Right atrium auricular region (tissue), 2 donors: ENCODE results near the gene ABHD16A. TPM values are rescaled to one million over a fixed set of nuclear protein-coding genes. Genes with fewer than 3 reads are reported as not detected.

ENCODE experiments used
- DNase-seq: peaks from one replicate; pipeline ENCODE4 v3.0.0-alpha.2; 2019; ENCODE audit warnings: low spot score
- H3K27ac ChIP-seq, 2 donors: fragments of 200-600 bp; sonication (generic); 1 replicate in 1 of 2; 2 replicates in 1 of 2; pipeline ENCODE4 v1.5.1; 2016 to 2019
- H3K27me3 ChIP-seq, 2 donors: fragments of 200-600 bp; sonication (generic); one replicate each; pipeline versions ENCODE4 v1.5.1 to v1.6.0; 2017 to 2019
- H3K36me3 ChIP-seq: fragments of 200-600 bp; sonication (generic); one replicate; pipeline ENCODE4 v1.5.1; 2016
- H3K4me1 ChIP-seq, 2 donors: fragments of 200-600 bp; sonication (generic); one replicate each; pipeline versions ENCODE4 v1.5.1 to v1.6.0; 2017 to 2019
- H3K4me3 ChIP-seq, 2 donors: fragments of 200-600 bp; sonication (generic); 1 replicate in 1 of 2; 2 replicates in 1 of 2; pipeline ENCODE4 v1.5.1; 2017 to 2019; ENCODE audit warnings: mild to moderate bottlenecking in 1 of 2, moderate library complexity in 1 of 2
- H3K9me3 ChIP-seq, 2 donors: fragments of 200-600 bp; sonication (generic); one replicate each; pipeline ENCODE4 v1.5.1; 2019
- total RNA-seq, 2 donors: library from RNA; depleted of rRNA; stranded (reverse); fragments of >200 nt; gene quantifications; one replicate each; pipeline ENCODE4 v1.1.0, GENCODE V29; 2016
- TF ChIP-seq, protein P1 (sequence below), 2 donors: fragments of 200-600 bp; sonication (generic); IDR thresholded peaks; one replicate each; pipeline ENCODE4 v1.5.1; 2019; ENCODE audit warnings: antibody characterized with exemption in 2 of 2

Gene ABHD16A
- total RNA-seq, 2 donors from 2014 or later = 22.7 to 29.4 TPM

DNA sequence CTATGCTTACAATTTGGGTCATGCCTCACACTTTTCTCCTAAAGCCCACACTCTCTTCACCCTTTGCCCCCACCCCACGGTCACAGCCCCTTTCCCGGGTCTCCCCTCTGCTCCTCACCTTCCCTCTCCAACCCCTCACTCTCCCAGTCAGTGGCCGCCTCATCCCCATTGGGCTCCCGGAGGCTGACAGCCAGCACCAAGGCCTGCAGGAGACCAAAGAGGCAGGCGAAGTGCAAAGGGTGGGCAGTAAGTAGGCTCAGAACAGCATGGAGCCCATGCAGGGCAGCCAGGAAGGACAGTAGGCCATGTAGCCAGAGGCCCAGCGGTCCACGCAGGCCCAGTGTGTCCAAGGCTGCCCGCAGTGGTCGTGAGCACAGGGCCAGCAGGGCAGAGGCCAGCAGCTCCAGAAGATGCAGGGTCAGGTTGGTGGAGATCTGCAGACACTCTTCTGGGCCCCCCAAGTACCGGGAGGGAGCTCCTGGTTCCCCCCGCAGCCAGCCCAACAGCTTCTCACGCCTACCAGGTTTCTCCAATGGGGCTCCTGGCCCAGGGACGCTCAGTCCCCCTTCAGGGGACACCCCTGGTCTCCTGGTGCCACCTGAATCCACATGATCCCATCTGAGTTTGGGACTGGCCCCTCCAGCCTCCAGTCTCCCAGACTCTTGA lies 44.0 kb downstream of the ABHD16A start:
- TF ChIP-seq, protein P1, sequence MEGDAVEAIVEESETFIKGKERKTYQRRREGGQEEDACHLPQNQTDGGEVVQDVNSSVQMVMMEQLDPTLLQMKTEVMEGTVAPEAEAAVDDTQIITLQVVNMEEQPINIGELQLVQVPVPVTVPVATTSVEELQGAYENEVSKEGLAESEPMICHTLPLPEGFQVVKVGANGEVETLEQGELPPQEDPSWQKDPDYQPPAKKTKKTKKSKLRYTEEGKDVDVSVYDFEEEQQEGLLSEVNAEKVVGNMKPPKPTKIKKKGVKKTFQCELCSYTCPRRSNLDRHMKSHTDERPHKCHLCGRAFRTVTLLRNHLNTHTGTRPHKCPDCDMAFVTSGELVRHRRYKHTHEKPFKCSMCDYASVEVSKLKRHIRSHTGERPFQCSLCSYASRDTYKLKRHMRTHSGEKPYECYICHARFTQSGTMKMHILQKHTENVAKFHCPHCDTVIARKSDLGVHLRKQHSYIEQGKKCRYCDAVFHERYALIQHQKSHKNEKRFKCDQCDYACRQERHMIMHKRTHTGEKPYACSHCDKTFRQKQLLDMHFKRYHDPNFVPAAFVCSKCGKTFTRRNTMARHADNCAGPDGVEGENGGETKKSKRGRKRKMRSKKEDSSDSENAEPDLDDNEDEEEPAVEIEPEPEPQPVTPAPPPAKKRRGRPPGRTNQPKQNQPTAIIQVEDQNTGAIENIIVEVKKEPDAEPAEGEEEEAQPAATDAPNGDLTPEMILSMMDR (IDR thresholded peaks at IDR 0.05) = no peak
- no peak for DNase-seq
- Histone ChIP-seq H3K27ac (peak overlapping the region; percentile 81 to 89), H3K27me3 (no peaks in the 10 kb centered on the region), H3K4me1 (peaks cover 0 to 50% of the 10 kb centered on the region in 2 donors), H3K9me3 (no peaks in the 10 kb centered on the region), H3K36me3 (peaks cover 21% of the 10 kb centered on the region), H3K4me3 (peak overlapping the region; percentile 71 to 83)

DNA sequence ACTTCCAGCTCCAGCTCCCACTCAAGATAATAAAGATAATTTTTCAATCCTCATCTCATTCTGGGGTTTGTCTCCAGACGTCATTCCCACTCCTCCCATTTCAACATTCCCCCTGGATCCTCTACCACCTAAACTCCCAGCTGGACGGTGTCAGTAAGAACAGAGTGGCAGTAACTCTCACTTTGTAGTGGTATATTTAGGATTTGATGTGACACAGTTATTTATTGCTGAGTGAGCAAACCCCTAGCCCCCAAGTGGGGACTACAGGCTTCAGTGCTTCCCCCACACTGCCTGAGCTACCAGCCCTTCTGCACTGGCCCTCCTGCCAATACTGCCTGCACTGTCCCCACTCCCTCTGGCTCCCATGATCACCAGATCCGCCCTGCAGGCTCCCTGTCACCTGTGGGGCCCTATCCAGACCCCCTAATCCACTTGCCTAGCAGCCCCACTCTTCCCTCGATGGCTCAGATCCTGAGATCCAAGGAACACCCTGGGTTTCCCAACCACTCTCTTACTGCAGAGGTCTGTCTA lies 44.9 kb downstream of the ABHD16A start:
- no peak for DNase-seq
- Histone ChIP-seq H3K27me3 (no peaks in the 10 kb centered on the region), H3K9me3 (no peaks in the 10 kb centered on the region), H3K4me1 (peaks cover 0 to 48% of the 10 kb centered on the region in 2 donors), H3K27ac (no peak overlapping the region), H3K36me3 (peaks cover 21% of the 10 kb centered on the region), H3K4me3 (no peak overlapping the region)
- TF ChIP-seq, protein P1 (IDR thresholded peaks at IDR 0.05) = no peak

DNA sequence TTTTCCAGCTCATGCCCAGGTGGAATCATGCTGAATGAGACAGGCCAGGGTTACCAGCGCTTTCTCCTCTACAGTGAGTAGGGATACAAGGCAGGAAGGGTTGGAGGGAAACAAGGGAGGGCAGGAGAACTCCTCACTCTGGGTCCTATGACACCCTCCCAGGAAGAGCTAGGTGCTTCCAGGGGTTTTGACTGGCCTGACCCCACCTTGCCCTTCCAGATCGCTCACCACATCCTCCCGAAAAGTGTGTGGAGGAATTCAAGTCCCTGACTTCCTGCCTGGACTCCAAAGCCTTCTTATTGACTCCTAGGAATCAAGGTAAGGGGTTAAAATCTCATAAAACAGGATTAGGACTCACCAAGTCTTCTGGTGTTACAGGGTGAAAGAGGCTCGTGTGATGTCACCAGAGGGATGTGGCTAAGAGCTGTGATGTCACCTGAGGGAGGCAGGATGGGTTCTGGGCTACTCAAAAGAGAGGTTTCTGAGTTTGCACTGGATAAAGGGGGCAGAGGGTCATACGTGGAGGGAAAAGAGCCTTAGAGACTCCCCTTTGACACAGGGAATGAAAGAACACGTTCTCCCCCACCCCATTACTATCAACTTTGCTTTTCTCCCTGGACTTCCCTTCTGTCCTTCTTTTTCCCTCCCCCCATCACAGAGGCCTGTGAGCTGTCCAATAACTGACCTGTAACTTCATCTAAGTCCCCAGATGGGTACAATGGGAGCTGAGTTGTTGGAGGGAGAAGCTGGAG lies 45.5 kb downstream of the ABHD16A start:
- no peak for DNase-seq
- peaks cover 21% of the 10 kb centered on the region for H3K36me3 ChIP-seq
- no peaks in the 10 kb centered on the region for H3K9me3 ChIP-seq
- H3K27me3 ChIP-seq = no peaks in the 10 kb centered on the region
- H3K4me1 ChIP-seq = peaks cover 0 to 43% of the 10 kb centered on the region in 2 donors
- TF ChIP-seq, protein P1 (IDR thresholded peaks at IDR 0.05) = no peak
- H3K4me3 ChIP-seq = no peak overlapping the region
- H3K27ac ChIP-seq = no peak overlapping the region

- Histone ChIP-seq H3K4me1 (peaks cover 0 to 43% of the 10 kb centered on the region in 2 donors), H3K27me3 (no peaks in the 10 kb centered on the region), H3K27ac (no peak within 1 kb of the TSS), H3K9me3 (no peaks in the 10 kb centered on the region), H3K36me3 (peaks cover 15% of the 10 kb centered on the region), H3K4me3 (no peak within 1 kb of the TSS)
- TF ChIP-seq, protein P1 (IDR thresholded peaks at IDR 0.05) = no peak
- no peak for DNase-seq
Measured at GRCh38 chr6:31655349-31656237, 47.5 kb downstream of the ABHD16A start, which contains the start of gene APOM. TSS of gene APOM (plus strand) at chr6:31655894. CDS start at chr6:31655967, 73 bp downstream.

- Histone ChIP-seq H3K4me1 (peaks cover 0 to 40% of the 10 kb centered on the region in 2 donors), H3K36me3 (peaks cover 24% of the 10 kb centered on the region)
Measured at GRCh38 chr6:31654574-31655348, 48.4 kb downstream of the ABHD16A start.

More at GRCh38 chr6:31654574-31655348, 48.4 kb downstream of the ABHD16A start:
- Histone ChIP-seq H3K27ac (no peak overlapping the region), H3K9me3 (no peaks in the 10 kb centered on the region), H3K4me3 (no peak overlapping the region), H3K27me3 (no peaks in the 10 kb centered on the region)
- no peak for DNase-seq
- TF ChIP-seq, protein P1 (IDR thresholded peaks at IDR 0.05) = no peak
